ENCODE results near the gene KCNN4.

The KCNN4 gene

DNA sequence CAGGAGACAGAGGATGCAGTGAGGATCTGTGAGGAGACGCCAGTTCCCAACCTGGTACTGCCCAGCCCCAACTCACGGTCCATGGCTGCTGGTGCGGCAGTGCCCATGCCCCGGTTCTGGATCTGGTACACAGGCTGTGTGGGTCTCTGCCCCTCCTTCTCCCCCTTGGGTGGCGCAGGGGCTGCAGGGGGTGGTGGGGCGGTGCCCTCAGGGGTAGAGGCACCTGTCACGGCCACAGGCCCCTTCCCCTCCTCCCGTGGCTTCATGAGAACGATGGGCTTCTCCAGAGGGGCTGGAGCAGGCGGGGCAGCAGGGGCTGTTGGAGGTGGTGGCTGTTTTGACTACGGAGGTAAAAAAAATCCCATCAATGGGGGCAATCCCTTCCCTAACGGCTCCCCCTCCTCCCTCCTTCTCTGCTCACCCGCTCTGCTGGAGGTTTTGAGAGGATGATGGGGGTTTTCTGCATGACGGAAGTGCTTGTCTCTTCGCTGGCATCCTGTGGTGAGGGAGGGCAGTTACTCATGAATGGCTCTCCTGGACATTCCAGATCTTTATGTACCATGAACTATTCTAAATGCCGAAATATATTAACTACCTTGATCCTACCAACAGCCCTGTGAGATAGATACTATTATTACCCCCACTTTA lies 33.1 kb downstream of the KCNN4 start:
- POLR2A ChIA-PET (ENCODE audit: low non-redundant PET) = no interaction called here
- H3K27ac ChIP-seq = peak overlapping the region; percentile 37
- CTCF ChIA-PET = interaction anchor here (0.5 kb wide), 1 partner anchor 60 kb away, joined by 3 read pairs; no protein-coding TSS in a partner anchor
- no peak for DNase-seq (ENCODE audit: low spot score)
- TF ChIP-seq, protein P1, sequence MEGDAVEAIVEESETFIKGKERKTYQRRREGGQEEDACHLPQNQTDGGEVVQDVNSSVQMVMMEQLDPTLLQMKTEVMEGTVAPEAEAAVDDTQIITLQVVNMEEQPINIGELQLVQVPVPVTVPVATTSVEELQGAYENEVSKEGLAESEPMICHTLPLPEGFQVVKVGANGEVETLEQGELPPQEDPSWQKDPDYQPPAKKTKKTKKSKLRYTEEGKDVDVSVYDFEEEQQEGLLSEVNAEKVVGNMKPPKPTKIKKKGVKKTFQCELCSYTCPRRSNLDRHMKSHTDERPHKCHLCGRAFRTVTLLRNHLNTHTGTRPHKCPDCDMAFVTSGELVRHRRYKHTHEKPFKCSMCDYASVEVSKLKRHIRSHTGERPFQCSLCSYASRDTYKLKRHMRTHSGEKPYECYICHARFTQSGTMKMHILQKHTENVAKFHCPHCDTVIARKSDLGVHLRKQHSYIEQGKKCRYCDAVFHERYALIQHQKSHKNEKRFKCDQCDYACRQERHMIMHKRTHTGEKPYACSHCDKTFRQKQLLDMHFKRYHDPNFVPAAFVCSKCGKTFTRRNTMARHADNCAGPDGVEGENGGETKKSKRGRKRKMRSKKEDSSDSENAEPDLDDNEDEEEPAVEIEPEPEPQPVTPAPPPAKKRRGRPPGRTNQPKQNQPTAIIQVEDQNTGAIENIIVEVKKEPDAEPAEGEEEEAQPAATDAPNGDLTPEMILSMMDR (conservative IDR thresholded peaks at IDR 0.05; ENCODE audit: low read depth) = no peak

DNA sequence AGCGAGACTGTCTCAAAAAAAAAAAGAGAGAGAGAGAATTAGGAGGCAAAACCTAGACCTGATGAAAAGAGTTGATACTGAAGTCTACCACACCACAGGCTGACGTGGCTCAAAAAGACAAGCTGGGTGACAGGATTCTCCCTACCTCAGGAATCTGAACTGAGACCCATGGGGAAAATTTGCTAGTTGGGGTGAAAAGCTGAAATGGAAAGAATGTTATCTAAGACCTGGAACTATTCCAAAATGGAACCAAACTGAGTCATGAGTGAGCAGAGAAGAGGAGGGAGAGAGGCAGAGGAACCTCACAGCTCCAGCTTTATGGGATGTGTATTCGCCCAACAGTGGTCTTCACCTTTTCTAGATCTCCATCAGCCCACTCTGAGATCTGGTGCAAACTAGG lies 37.7 kb downstream of the KCNN4 start:
- CTCF ChIA-PET = interaction anchor here (0.9 kb wide), 1 partner anchor 67 kb away, joined by 4 read pairs; no protein-coding TSS in a partner anchor
- POLR2A ChIA-PET (ENCODE audit: low non-redundant PET) = no interaction called here
- no peak overlapping the region for H3K27ac ChIP-seq
- TF ChIP-seq, protein P1 (conservative IDR thresholded peaks at IDR 0.05; ENCODE audit: low read depth) = no peak
- no peak for DNase-seq (ENCODE audit: low spot score)

DNA sequence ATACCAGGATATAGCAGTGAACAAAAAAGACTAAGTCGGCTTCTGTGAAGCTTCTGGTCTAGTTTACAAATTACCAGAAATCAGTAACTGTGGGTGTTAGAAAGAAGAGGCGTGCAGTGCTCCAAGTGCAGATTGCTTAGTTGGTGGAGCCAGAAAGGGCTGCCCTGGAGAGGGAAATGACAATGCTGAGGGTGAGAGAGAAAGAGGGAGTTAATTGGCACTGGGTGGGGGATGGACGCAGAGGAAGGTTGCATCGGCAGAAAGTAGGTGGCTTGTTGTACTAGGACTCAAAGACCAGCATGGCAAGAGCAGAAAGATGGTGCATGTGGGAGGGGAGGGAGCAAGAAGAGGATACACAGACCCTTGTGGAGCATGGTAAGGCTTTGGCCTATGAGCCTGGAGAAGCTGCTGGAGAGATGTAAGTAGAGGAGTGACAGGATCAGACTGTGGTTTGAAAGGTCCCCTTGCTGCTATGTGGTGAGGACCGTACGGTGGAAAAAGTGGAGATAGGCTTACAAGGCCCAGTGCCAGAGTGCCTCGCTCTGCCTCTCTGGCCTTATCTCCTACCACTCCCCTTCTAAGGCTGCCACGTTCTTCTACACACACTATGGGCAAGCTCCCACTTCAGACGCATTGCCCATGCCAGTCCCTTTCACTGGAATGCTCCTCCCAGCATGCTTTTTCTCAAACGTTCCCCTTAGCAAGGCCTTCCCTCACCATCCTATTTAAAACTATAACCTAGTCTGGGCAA lies 39.5 kb downstream of the KCNN4 start:
- peak overlapping the region; percentile 41 for H3K27ac ChIP-seq
- ChIA-PET CTCF (interaction anchor here (0.7 kb wide), 1 partner anchor 181 kb away, joined by 3 read pairs; no protein-coding TSS in a partner anchor), POLR2A (ENCODE audit: low non-redundant PET) (no interaction called here)
- no peak for DNase-seq (ENCODE audit: low spot score)
- TF ChIP-seq, protein P1 (conservative IDR thresholded peaks at IDR 0.05; ENCODE audit: low read depth) = no peak

DNA sequence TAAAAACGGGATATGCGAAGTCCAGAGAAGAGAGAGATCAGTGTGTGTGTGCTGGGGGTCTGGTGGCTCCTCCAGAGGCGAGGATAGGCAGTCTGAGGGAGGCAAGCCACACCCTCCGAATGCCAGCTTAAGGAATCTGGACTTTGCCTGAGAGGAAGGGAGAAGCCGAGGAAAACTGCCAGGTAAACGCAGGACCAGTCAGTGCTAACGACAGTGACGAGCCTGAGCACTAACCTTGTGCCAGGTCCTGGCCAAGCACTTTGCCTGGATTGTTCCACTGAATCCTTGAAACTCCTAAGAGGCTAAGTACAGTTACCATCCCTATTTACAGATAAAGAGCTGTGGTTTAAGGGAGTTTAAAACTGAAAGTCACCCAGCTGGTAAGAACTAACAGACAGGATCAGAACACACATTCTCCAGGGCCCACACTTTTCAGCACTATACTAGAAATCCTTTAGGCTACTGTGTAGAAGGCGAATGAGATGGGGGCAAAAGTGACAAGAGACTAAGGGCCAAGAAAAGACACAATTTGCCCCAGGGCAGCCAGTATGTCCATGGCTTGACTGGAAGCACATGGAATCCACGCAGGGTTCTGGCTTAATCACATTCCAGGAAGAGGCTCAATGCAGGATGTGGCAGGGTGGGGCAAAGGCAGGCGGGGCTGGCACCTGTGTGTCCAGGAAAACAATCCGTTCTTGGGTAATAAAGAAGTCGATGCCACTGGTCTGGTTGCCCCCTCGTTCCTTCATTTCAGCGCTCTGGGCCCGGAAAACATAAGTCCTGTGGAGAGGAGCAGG lies 41.1 kb downstream of the KCNN4 start:
- DNase-seq (ENCODE audit: low spot score) = peak; percentile 66
- H3K27ac ChIP-seq = peak overlapping the region; percentile 73
- CTCF ChIA-PET = interaction anchor here (0.9 kb wide), 1 partner anchor 45 kb away, joined by 3 read pairs; no protein-coding TSS in a partner anchor
- POLR2A ChIA-PET (ENCODE audit: low non-redundant PET) = interaction anchor here (0.6 kb wide), 1 partner anchor 7 kb away, joined by 3 read pairs; no protein-coding TSS in a partner anchor
- TF ChIP-seq, protein P1 (conservative IDR thresholded peaks at IDR 0.05; ENCODE audit: low read depth) = no peak

DNA sequence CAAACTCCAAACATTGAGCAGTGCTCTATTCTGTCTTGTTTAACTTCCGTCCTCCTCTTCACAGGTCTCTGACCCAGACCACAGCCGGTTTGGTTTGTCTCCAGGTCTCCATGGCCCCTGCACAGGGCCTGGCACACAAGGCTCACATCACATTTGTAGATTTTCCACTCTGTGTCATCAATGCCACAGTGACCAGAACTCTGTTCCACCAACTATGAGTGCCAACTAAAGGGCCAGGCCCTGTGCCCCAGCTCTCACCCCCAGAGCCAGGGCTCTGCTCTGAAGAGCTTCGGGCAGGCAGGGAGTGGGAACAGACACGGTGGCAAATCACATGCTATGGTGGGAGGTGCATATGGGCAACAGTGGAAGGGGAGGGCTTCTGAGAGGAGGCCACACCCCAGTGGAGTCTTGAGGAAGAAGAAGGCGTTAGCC lies 42.0 kb downstream of the KCNN4 start:
- peak overlapping the region; percentile 73 for H3K27ac ChIP-seq
- POLR2A ChIA-PET (ENCODE audit: low non-redundant PET) = no interaction called here
- DNase-seq (ENCODE audit: low spot score) = no peak
- CTCF ChIA-PET = no interaction called here
- TF ChIP-seq, protein P1 (conservative IDR thresholded peaks at IDR 0.05; ENCODE audit: low read depth) = no peak

DNA sequence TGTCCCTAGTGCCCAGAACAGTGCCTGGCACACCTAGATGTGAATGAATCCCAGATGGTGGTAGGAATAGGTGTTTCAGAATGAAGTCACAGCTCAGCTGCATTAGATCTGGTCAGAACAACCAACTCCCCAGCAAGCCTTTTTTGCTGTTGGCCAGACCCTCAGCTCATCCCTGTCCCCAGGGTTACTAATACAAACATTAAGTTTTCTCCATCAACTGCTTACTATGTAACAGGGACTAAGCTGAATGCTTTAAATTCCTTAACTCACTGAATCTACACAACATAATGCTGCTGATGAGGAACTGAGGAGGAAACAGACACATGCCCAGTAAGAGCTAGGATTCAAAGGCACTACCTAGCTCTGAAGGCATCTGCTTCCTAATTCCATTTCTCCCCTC lies 44.8 kb downstream of the KCNN4 start:
- ChIA-PET POLR2A (ENCODE audit: low non-redundant PET) (no interaction called here), CTCF (interaction anchor here (1.0 to 1.1 kb wide), 2 partner anchors 9 to 49 kb away, joined by 4 to 5 read pairs; no protein-coding TSS in a partner anchor)
- TF ChIP-seq, protein P1 (conservative IDR thresholded peaks at IDR 0.05; ENCODE audit: low read depth) = no peak
- H3K27ac ChIP-seq = no peak overlapping the region
- no peak for DNase-seq (ENCODE audit: low spot score)

Measured in RWPE1 (cell line).